Bronchial epithelial cell (primary cell): Measurements from ENCODE around the gene HSD17B3. TPM values are rescaled to one million over a fixed set of nuclear protein-coding genes. Genes with fewer than 3 reads are reported as not detected.

Source experiments
- DNase-seq: peaks from one replicate; pipeline ENCODE4 v3.0.0-alpha.2; 2010; ENCODE audit warnings: low read depth
- FAIRE-seq: peaks from 2 replicates; lab custom pipeline; 2011; peaks lifted over from hg19 to GRCh38; lab: Jason Lieb, UNC
- H3K27me3 ChIP-seq: 2 replicates; pipeline ENCODE4 v1.5.1; 2011; ENCODE audit warnings: low read length; ENCODE audit not compliant: control insufficient read depth, insufficient read depth
- H3K36me3 ChIP-seq: 2 replicates; pipeline ENCODE4 v1.5.1; 2011; ENCODE audit warnings: low read length; ENCODE audit not compliant: control insufficient read depth, insufficient read depth
- H3K4me3 ChIP-seq: 2 replicates; pipeline ENCODE4 v1.5.1; 2011; ENCODE audit warnings: mild to moderate bottlenecking, low read depth, low read length, control low read depth
- CTCF ChIP-seq: IDR thresholded peaks from 2 replicates; pipeline ENCODE4 v1.5.1; 2011; ENCODE audit warnings: mild to moderate bottlenecking, moderate library complexity, low read length, control low read depth, inconsistent platforms; ENCODE audit not compliant: insufficient read depth, severe bottlenecking
- total RNA-seq: library from RNA; depleted of rRNA; stranded (reverse); fragments of >200 nt; gene quantifications from 2 replicates; pipeline ENCODE4 v1.2.1, GENCODE V29; 2014

Gene HSD17B3
- total RNA-seq = 0.53 and 1.2 TPM in 2 replicates

GRCh38 chr9:96302021-96302420 is at the start of gene HSD17B3:
TSS of gene HSD17B3 (minus strand) at chr9:96302176. CDS start at chr9:96302104, 72 bp downstream.
- no peak for FAIRE-seq
- TF ChIP-seq CTCF = no peak
- no peaks in the 10 kb centered on the region for H3K27me3 ChIP-seq
- DNase-seq = peak; percentile 89
- H3K4me3 ChIP-seq = no peak within 1 kb of the TSS
- H3K36me3 ChIP-seq = no peaks in the 10 kb centered on the region

- Histone ChIP-seq H3K27me3 (no peaks in the 10 kb centered on the region), H3K36me3 (peaks cover 4% of the 10 kb centered on the region), H3K4me3 (no peak overlapping the region)
- FAIRE-seq = no peak
- no peak for DNase-seq
- no peak for TF ChIP-seq CTCF
Measured at GRCh38 chr9:96350866-96351265, 48.9 kb upstream of the HSD17B3 start.

GRCh38 chr9:96348261-96348660 is 46.3 kb upstream of the HSD17B3 start:
- FAIRE-seq (no peak), DNase-seq (no peak)
- Histone ChIP-seq H3K27me3 (no peaks in the 10 kb centered on the region), H3K36me3 (peaks cover 3% of the 10 kb centered on the region), H3K4me3 (no peak overlapping the region)
- no peak for TF ChIP-seq CTCF

- DNase-seq = no peak
- no peak for FAIRE-seq
- no peak for TF ChIP-seq CTCF
- H3K4me3 ChIP-seq = no peak overlapping the region
- peaks cover 5% of the 10 kb centered on the region for H3K36me3 ChIP-seq
- H3K27me3 ChIP-seq = no peaks in the 10 kb centered on the region
Measured at GRCh38 chr9:96345551-96345950, 43.6 kb upstream of the HSD17B3 start.

GRCh38 chr9:96344458-96345180 is 42.6 kb upstream of the HSD17B3 start:
- FAIRE-seq = no peak
- no peak for TF ChIP-seq CTCF
- H3K27me3 ChIP-seq = no peaks in the 10 kb centered on the region

More at GRCh38 chr9:96344458-96345180, 42.6 kb upstream of the HSD17B3 start:
- Histone ChIP-seq H3K36me3 (peaks cover 5% of the 10 kb centered on the region), H3K4me3 (no peak overlapping the region)
- peak; percentile 87 for DNase-seq
